Measurements from ENCODE around the gene DNPH1. TPM values are rescaled to one million over a fixed set of nuclear protein-coding genes. Genes with fewer than 3 reads are reported as not detected.

The DNPH1 gene
- polyA plus RNA-seq, 2 donors = 62.3 to 115 TPM

- peaks cover 3 to 4% of the 10 kb centered on the region in 2 donors for H3K4me1 ChIP-seq (ENCODE audit: control insufficient read depth in 2 of 2, insufficient read depth in 2 of 2, low read length in 1 of 2)
- no peaks in the 10 kb centered on the region for H3K9me3 ChIP-seq (ENCODE audit: control insufficient read depth in 2 of 2, insufficient read depth in 1 of 2, low read depth in 1 of 2, low read length in 1 of 2)
- no peak overlapping the region for H3K27ac ChIP-seq (ENCODE audit: low read depth in 2 of 2, low read length in 1 of 2)
- no peak overlapping the region for H3K4me3 ChIP-seq (ENCODE audit: low read depth in 1 of 2, low read length in 2 of 2)
- WGBS, 2 donors = 61 to 64% methylated on average over 2 of the region's 2 CpGs
- no peaks in the 10 kb centered on the region for H3K27me3 ChIP-seq (ENCODE audit: control insufficient read depth in 1 of 2, insufficient read depth in 2 of 2, low read length in 2 of 2)
- H3K36me3 ChIP-seq (ENCODE audit: control insufficient read depth in 2 of 2, insufficient read depth in 2 of 2, low read length in 1 of 2) = no peaks in the 10 kb centered on the region
These were observed 44.4 kb upstream of the DNPH1 start for GRCh38 chr6:43273707-43274106.

- Histone ChIP-seq H3K4me1 (ENCODE audit: control insufficient read depth in 2 of 2, insufficient read depth in 2 of 2, low read length in 1 of 2) (peaks cover 3 to 4% of the 10 kb centered on the region in 2 donors), H3K27me3 (ENCODE audit: control insufficient read depth in 1 of 2, insufficient read depth in 2 of 2, low read length in 2 of 2) (no peaks in the 10 kb centered on the region), H3K27ac (ENCODE audit: low read depth in 2 of 2, low read length in 1 of 2) (no peak overlapping the region)
These were observed 42.7 kb upstream of the DNPH1 start for GRCh38 chr6:43271944-43272343.

DNA sequence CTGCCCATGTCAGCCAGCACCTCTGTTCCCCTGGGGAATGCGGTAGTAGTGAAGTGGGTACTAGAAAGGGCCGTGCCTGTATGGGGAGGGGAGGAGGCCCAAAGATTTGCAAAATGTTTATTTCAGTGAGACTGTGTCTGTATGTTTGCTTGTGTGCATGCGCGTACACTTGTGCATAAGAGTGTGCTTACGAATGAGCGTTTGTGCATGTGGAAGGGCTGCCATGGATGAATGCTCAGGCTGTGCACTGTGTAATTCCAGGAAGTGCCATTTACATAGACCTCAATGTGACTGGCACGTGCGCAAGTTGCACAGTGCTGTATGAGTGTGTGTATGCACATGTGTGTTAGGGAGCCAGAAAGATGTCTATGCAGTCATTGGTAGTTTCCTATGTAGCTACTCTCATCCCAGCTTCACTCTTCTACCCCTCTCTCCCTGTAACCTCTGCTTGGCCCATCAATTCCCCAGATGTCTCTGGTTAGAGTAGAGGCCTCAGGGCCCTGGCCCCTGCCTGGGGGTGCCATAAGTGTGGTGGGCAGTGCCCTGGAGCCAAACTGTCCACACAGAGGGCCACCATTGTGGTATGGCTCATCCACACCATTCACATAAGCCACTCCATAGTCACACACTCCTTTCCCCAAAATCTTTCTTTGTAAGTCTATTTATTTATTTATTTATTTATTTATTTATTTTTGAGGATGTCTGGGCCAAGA lies 42.0 kb upstream of the DNPH1 start:
- Histone ChIP-seq H3K27ac (ENCODE audit: low read depth in 2 of 2, low read length in 1 of 2) (no peak overlapping the region), H3K36me3 (ENCODE audit: control insufficient read depth in 2 of 2, insufficient read depth in 2 of 2, low read length in 1 of 2) (no peaks in the 10 kb centered on the region), H3K4me3 (ENCODE audit: low read depth in 1 of 2, low read length in 2 of 2) (no peak overlapping the region), H3K4me1 (ENCODE audit: control insufficient read depth in 2 of 2, insufficient read depth in 2 of 2, low read length in 1 of 2) (peaks cover 3 to 4% of the 10 kb centered on the region in 2 donors), H3K9me3 (ENCODE audit: control insufficient read depth in 2 of 2, insufficient read depth in 1 of 2, low read depth in 1 of 2, low read length in 1 of 2) (no peaks in the 10 kb centered on the region), H3K27me3 (ENCODE audit: control insufficient read depth in 1 of 2, insufficient read depth in 2 of 2, low read length in 2 of 2) (no peaks in the 10 kb centered on the region)
- WGBS, 2 donors = 86 to 90% methylated on average over 8 of the region's 8 CpGs

More at GRCh38 chr6:43271944-43272343, 42.7 kb upstream of the DNPH1 start:
- Histone ChIP-seq H3K4me3 (ENCODE audit: low read depth in 1 of 2, low read length in 2 of 2) (no peak overlapping the region), H3K36me3 (ENCODE audit: control insufficient read depth in 2 of 2, insufficient read depth in 2 of 2, low read length in 1 of 2) (no peaks in the 10 kb centered on the region), H3K9me3 (ENCODE audit: control insufficient read depth in 2 of 2, insufficient read depth in 1 of 2, low read depth in 1 of 2, low read length in 1 of 2) (no peaks in the 10 kb centered on the region)

GRCh38 chr6:43269273-43270007 lies 40.2 kb upstream of the DNPH1 start:
- no peaks in the 10 kb centered on the region for H3K36me3 ChIP-seq (ENCODE audit: control insufficient read depth in 2 of 2, insufficient read depth in 2 of 2, low read length in 1 of 2)
- no peaks in the 10 kb centered on the region for H3K9me3 ChIP-seq (ENCODE audit: control insufficient read depth in 2 of 2, insufficient read depth in 1 of 2, low read depth in 1 of 2, low read length in 1 of 2)
- no peaks in the 10 kb centered on the region for H3K27me3 ChIP-seq (ENCODE audit: control insufficient read depth in 1 of 2, insufficient read depth in 2 of 2, low read length in 2 of 2)
- peak overlapping the region; percentile 18 to 20 for H3K4me3 ChIP-seq (ENCODE audit: low read depth in 1 of 2, low read length in 2 of 2)
- H3K4me1 ChIP-seq (ENCODE audit: control insufficient read depth in 2 of 2, insufficient read depth in 2 of 2, low read length in 1 of 2) = peaks cover 3 to 4% of the 10 kb centered on the region in 2 donors
- H3K27ac ChIP-seq (ENCODE audit: low read depth in 2 of 2, low read length in 1 of 2) = peak overlapping the region; percentile 11 to 39
- 3 to 4% methylated on average over 29 to 44 of the region's 44 CpGs for WGBS, 2 donors

- H3K27me3 ChIP-seq (ENCODE audit: control insufficient read depth in 1 of 2, insufficient read depth in 2 of 2, low read length in 2 of 2) = no peaks in the 10 kb centered on the region
- no peaks in the 10 kb centered on the region for H3K36me3 ChIP-seq (ENCODE audit: control insufficient read depth in 2 of 2, insufficient read depth in 2 of 2, low read length in 1 of 2)
- no peaks in the 10 kb centered on the region for H3K9me3 ChIP-seq (ENCODE audit: control insufficient read depth in 2 of 2, insufficient read depth in 1 of 2, low read depth in 1 of 2, low read length in 1 of 2)
- peak overlapping the region in 1 of 2 donors; percentile 18 for H3K4me3 ChIP-seq (ENCODE audit: low read depth in 1 of 2, low read length in 2 of 2)
- 61 to 67% methylated on average over 10 of the region's 10 CpGs for WGBS, 2 donors
- peak overlapping the region; percentile 11 to 17 for H3K27ac ChIP-seq (ENCODE audit: low read depth in 2 of 2, low read length in 1 of 2)
- peaks cover 3 to 4% of the 10 kb centered on the region in 2 donors for H3K4me1 ChIP-seq (ENCODE audit: control insufficient read depth in 2 of 2, insufficient read depth in 2 of 2, low read length in 1 of 2)
These were observed 39.5 kb upstream of the DNPH1 start for GRCh38 chr6:43268782-43269272.

GRCh38 chr6:43268355-43268700 lies 39.0 kb upstream of the DNPH1 start:
- Histone ChIP-seq H3K27me3 (ENCODE audit: control insufficient read depth in 1 of 2, insufficient read depth in 2 of 2, low read length in 2 of 2) (no peaks in the 10 kb centered on the region), H3K4me3 (ENCODE audit: low read depth in 1 of 2, low read length in 2 of 2) (no peak overlapping the region), H3K27ac (ENCODE audit: low read depth in 2 of 2, low read length in 1 of 2) (peak overlapping the region; percentile 3 to 29), H3K9me3 (ENCODE audit: control insufficient read depth in 2 of 2, insufficient read depth in 1 of 2, low read depth in 1 of 2, low read length in 1 of 2) (no peaks in the 10 kb centered on the region), H3K36me3 (ENCODE audit: control insufficient read depth in 2 of 2, insufficient read depth in 2 of 2, low read length in 1 of 2) (no peaks in the 10 kb centered on the region), H3K4me1 (ENCODE audit: control insufficient read depth in 2 of 2, insufficient read depth in 2 of 2, low read length in 1 of 2) (peaks cover 3 to 4% of the 10 kb centered on the region in 2 donors)
- WGBS, 2 donors = 55 to 70% methylated on average over 3 of the region's 3 CpGs

DNA sequence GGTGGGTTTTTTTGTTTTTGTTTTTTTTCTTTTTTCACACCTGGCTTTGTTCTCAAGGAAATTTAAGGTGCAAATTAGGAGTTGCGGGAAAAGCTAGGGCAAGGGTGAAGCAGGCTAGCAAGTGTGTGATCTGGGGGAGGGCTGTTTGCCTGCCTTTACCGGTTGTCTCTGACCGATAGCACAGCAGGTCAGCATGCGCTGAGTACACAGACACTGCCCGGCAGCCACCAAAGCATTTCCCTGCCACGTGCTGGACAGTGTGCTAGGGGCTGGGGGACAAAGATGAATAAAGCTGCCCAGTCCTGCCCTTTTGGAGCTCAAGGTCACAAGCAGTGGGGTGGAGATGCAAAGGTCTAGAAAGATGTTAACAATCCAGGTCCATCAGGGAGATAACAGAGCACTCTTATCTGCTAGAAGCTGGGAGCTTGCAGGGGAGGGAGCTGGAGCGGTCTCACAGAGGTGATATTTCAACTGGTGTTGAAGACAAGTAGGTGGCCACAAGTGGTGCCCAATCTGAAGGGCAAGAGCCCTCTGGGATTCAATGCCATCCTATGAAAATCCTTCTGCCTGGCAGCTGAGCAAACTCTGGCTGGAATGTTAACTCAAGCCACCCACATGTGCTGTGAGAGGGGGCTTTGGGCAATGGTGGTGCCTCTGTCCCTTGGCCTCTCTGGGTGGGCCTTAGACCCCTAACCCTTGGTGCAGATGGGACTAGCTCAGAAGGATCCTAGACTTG lies 38.5 kb upstream of the DNPH1 start:
- peak overlapping the region in 1 of 2 donors; percentile 29 for H3K27ac ChIP-seq (ENCODE audit: low read depth in 2 of 2, low read length in 1 of 2)
- 59 to 87% methylated on average over 7 of the region's 7 CpGs for WGBS, 2 donors
- peaks cover 0 to under 1% of the 10 kb centered on the region in 2 donors for H3K36me3 ChIP-seq (ENCODE audit: control insufficient read depth in 2 of 2, insufficient read depth in 2 of 2, low read length in 1 of 2)
- H3K9me3 ChIP-seq (ENCODE audit: control insufficient read depth in 2 of 2, insufficient read depth in 1 of 2, low read depth in 1 of 2, low read length in 1 of 2) = no peaks in the 10 kb centered on the region
- H3K4me3 ChIP-seq (ENCODE audit: low read depth in 1 of 2, low read length in 2 of 2) = no peak overlapping the region
- H3K27me3 ChIP-seq (ENCODE audit: control insufficient read depth in 1 of 2, insufficient read depth in 2 of 2, low read length in 2 of 2) = no peaks in the 10 kb centered on the region
- H3K4me1 ChIP-seq (ENCODE audit: control insufficient read depth in 2 of 2, insufficient read depth in 2 of 2, low read length in 1 of 2) = peaks cover 3 to 4% of the 10 kb centered on the region in 2 donors

GRCh38 chr6:43265564-43265963 lies 36.3 kb upstream of the DNPH1 start:
- WGBS, 2 donors = 88 to 93% methylated on average over 6 of the region's 6 CpGs
- H3K4me3 ChIP-seq (ENCODE audit: low read depth in 1 of 2, low read length in 2 of 2) = no peak overlapping the region
- H3K36me3 ChIP-seq (ENCODE audit: control insufficient read depth in 2 of 2, insufficient read depth in 2 of 2, low read length in 1 of 2) = peaks cover 0 to 1% of the 10 kb centered on the region in 2 donors
- H3K4me1 ChIP-seq (ENCODE audit: control insufficient read depth in 2 of 2, insufficient read depth in 2 of 2, low read length in 1 of 2) = peaks cover 3 to 6% of the 10 kb centered on the region in 2 donors
- no peaks in the 10 kb centered on the region for H3K9me3 ChIP-seq (ENCODE audit: control insufficient read depth in 2 of 2, insufficient read depth in 1 of 2, low read depth in 1 of 2, low read length in 1 of 2)
- no peaks in the 10 kb centered on the region for H3K27me3 ChIP-seq (ENCODE audit: control insufficient read depth in 1 of 2, insufficient read depth in 2 of 2, low read length in 2 of 2)
- H3K27ac ChIP-seq (ENCODE audit: low read depth in 2 of 2, low read length in 1 of 2) = no peak overlapping the region

DNA sequence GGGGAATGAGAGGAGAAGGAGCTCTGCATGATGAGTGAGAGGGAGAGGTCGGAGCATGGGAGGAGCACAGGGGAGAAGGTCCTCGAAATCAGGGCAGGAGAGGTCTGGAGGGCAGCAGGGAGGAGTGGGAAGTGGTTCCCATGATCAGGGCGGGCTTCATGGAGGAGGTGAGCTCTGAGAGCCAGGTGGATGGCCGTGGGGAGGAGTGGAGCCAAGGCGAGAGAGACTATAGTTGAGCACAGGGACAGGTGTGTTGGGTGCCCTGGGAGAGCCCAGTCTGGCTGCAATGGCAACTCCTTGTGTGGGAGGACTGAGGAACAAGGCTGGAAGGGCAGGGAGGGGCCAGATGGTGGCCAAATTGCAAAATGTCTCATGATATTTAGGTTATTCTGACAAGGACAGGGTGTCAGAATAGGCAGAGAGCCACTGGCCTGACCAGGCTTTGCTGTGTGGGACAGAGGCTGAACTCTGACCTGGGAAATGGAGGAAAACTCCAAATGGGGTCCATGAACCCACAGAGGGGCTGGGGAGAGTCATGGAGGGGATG lies 35.4 kb upstream of the DNPH1 start:
- 84 to 86% methylated on average over 5 of the region's 5 CpGs for WGBS, 2 donors
- Histone ChIP-seq H3K27me3 (ENCODE audit: control insufficient read depth in 1 of 2, insufficient read depth in 2 of 2, low read length in 2 of 2) (no peaks in the 10 kb centered on the region), H3K27ac (ENCODE audit: low read depth in 2 of 2, low read length in 1 of 2) (no peak overlapping the region), H3K4me1 (ENCODE audit: control insufficient read depth in 2 of 2, insufficient read depth in 2 of 2, low read length in 1 of 2) (peaks cover 1 to 6% of the 10 kb centered on the region in 2 donors), H3K4me3 (ENCODE audit: low read depth in 1 of 2, low read length in 2 of 2) (no peak overlapping the region), H3K9me3 (ENCODE audit: control insufficient read depth in 2 of 2, insufficient read depth in 1 of 2, low read depth in 1 of 2, low read length in 1 of 2) (no peaks in the 10 kb centered on the region), H3K36me3 (ENCODE audit: control insufficient read depth in 2 of 2, insufficient read depth in 2 of 2, low read length in 1 of 2) (peaks cover 0 to 1% of the 10 kb centered on the region in 2 donors)

Data from esophagus (tissue), 2 donors.